Activated gamma-delta T cell treated with Interleukin-2 at 50 U/mL for 16 hours (primary cell): Measurements from ENCODE around the gene SIGLEC11.

Experiments
- DNase-seq: peaks from one replicate; pipeline ENCODE4 v3.0.0-alpha.2; 2020

Gene SIGLEC11

DNA sequence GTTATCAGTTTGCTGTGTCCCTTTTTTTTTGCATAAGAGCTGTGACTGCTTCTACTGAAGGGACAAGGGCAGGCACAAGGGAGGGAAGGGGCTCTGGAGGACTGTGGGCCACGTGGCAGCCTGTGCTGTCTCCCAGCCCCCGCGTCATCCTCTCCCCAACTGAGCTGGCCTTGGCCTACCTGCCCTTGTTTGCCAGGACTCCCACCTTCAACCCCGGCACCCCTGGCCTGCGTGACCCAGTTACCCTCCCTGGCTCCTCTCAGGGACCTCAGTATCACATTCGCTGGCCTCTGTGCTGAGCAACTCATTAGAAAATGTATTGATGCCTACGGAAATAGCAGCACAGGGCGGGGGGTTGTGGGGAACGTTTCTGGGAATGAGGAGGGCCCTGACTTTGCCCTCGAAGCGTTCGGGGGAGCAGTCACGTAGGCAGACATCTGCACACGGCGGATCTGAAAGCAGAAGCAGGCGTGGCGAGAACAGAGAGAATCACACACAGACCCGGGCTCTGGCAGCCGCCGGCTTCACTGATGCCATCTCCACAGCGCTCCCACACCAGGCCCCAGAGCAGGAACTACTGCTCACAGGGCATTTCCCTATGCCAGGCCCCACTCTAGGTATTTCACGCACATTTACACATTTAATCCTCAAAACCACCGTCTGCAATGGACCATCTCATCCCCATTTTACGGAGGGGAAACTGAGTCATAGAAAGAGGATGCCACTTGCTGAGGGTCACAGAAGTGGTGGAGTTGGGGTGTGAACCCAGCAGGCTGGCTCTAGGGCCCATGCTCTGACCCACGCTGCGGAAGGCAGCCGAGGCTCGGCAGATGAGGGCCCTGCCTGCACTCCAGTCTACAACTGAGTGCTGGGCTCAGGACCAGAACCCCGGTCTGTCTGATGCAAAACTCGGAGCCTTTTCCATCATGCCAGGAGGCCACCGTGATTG is 37.6 kb downstream of the SIGLEC11 start:
- DNase-seq: no peak

DNA sequence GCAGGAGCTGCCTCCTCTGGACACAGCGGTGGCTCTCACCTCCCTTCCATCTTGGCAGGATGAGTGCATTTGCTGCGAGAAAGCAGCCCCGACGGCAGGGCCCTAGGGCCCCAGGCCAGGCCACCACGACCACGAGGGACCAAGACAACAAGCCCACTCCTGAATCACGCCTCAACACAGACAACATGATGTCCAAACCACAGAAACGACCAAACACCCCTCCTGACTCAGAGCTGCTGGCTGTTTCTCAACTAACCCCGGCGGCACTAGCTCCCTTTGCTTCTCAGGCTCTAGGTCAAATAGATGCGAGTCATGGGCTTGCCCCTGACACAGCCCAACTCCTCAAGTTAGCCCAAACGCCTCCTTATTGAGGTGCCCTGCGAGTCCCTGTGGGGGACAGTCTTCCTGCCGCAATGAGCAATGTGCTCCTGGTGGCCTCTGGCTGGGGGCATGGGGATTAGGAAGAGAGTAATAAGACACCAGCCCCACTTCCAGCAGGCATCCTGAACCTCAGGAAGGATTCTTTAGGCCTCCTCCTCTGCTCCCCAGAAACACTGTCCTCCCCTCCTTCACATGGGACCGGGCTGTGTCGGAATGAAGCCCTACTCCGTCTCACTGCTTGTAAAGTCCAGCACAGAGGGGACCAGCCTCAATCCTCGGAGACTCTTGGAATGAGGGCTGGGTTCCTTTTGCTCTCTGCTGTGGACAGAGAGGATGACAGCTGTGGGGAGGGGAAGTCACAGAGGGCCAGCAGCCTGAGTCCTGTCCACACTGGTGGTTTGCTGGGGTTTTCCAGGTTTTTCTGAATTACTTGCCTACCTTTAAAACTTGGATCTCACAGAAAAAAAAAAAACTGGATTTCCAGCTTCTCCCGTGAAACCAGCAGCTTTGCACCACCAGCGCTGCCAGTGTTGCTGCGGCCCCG is 38.8 kb downstream of the SIGLEC11 start:
- DNase-seq: no peak

DNA sequence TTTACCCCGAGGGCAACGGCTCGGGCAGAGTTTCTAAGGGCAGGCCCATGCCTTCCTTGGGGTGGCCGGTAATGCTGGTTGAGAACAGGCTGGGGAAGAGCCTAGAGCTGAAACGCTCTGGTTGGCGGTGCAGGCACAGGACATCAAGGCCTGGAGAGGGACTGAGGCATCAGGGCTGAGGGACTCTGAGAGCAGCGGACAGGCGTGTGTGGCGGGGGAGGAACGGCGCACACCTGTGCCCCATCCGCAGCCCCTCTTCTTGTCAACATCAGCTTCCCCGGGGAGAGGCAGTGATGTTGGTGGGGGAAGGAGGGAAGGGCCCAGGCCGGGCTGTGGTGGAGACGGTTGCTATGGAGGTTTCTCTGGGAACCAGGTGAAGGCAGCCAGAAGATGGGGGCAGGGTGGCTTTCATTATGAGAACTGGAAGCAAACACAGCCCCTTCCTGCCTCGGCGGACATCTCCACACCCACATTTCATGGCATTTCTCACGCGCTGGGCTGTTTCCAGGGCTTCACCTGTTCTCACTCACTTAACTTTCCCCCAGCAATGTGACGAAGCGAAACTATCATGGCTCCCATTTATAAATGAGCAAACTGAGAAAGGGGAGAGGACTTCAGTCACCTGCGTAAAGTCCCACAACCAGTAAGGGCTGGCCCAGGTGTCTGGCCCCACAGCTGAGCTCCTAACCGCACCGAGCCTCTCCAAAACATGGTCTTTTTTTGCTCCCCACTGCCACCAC is 40.2 kb downstream of the SIGLEC11 start:
- no peak for DNase-seq

DNA sequence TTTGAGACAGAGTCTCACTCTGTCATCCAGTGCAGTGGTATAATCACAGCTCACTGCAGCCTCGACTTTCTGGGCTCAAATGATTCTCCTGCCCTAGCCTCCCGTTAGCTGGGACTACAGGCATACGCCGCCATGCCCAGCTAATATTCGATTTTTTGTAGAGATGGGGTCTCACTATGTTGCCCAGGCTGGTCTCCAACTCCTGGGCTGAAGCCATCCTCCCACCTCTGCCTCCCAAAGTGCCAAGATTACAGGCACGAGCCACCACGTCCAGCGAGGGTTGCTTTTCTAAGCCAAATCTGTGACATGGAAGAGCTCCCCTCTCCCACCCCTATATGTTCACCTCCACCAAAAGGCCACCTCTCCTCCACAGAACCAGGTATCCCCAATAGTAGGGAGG is 42.9 kb downstream of the SIGLEC11 start:
- DNase-seq: no peak

DNA sequence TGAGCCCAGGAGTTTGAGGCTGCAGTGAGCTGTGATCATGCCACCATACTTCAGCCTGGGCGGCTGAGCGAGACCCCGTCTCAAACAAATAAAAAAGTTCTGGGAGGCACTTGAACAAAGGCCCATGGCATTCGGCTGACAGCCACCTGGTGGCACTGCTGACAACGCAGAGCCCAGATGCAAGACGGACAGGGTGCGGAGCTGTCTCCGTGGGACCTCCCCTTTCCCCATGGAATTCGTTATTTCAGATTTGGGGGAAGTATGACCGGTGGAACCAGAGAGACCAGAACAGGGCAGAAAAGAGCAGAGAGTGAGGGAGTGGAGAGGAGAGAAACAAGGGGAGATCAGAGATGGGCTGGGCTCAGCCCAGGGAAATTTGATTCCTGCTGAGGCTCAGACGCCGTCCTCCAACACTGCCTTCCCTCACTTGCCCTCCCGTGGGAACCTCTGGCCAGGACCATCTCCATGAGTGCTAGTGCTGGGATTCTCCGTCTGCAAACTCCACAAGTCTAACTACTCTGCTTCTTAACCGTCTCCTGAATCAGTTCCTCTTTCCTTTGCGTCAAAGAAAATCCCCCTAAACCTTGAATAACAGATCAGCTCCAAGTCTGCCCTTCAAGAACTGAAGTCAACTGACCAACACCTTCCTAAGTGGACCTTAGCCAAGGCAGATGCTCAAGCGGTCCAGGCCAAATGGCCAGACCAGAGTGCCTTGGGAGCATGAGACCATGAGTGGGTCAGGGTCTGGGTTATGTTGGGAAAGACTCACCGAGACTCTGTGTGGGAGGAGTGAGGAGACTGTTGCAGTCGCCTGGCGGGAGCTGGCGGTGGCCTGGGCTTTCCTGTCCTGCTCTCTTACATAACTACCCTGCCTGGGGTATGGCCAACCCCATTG is 43.9 kb downstream of the SIGLEC11 start:
- DNase-seq: no peak

DNA sequence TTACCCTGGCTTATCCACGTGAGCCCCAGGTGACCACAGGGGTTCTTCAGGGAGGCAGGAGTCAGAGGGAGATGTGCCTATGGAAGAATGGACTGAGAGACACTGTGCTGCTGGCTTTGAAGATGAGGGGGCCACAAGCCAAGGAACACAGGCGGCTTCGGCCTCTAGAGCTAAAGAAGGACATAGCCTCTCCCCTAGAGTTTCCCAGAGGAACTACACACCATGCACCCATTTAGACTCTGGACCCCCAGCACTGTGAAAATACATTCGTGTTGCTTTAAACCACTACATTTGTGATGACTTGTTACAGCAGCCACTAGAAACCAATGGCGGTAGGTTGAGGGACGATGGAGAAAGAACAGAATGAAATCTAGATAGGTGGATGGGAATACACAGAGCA is 45.7 kb downstream of the SIGLEC11 start:
- DNase-seq: no peak

DNA sequence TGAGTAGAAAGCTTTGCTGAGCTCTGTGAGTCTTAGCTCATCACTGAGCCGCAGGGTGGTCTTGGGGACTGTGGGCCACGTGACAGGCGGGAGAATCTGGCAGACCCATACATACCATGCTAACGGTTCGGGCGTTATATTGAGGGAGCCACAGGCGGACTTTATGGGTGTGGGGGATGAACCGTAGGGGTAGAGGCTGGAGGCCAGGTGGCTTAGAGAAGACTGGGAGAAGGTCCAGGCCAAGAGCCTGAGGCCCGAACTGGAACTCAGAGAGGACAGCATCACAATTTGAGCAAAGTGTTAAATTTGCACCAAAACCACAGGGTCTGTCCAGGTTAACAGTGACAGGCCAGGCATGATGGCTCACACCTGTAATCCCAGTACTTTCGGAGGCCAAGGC is 47.3 kb downstream of the SIGLEC11 start:
- no peak for DNase-seq

DNA sequence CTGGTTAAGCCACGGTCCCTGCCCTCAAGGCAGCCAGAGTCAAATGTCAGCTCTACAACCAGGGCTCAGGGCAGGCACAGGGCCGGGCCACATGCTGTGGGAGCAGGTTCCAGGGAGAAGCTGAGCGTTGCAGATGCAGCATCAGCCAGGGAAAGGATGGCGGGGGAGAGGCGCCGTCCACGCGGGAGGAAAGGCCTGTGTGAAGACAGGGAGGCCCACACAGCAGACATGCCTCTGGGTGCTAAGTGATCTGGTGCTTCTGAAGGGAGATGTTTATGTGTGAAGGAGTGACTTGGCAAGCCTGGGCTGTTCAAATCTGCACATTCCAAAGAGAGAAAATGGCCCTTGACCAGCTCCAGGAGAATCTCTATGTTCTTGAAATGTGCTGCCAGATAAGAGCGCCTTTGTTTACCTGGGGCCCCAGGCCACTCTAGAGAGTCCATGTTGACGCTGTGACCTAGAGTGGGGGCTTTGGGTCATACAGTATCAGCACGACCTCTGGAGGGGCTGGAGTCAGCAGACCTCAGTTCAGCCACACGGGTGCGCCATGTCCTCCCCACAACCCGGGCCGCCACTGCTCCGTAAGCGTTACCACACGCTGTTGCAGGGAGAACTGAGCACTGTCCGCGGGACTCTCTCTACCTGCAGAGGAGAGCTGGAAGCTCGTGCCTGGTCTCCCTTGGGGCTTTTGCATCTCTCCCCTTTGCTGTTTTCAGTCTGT is 47.8 kb downstream of the SIGLEC11 start:
- DNase-seq: no peak

DNA sequence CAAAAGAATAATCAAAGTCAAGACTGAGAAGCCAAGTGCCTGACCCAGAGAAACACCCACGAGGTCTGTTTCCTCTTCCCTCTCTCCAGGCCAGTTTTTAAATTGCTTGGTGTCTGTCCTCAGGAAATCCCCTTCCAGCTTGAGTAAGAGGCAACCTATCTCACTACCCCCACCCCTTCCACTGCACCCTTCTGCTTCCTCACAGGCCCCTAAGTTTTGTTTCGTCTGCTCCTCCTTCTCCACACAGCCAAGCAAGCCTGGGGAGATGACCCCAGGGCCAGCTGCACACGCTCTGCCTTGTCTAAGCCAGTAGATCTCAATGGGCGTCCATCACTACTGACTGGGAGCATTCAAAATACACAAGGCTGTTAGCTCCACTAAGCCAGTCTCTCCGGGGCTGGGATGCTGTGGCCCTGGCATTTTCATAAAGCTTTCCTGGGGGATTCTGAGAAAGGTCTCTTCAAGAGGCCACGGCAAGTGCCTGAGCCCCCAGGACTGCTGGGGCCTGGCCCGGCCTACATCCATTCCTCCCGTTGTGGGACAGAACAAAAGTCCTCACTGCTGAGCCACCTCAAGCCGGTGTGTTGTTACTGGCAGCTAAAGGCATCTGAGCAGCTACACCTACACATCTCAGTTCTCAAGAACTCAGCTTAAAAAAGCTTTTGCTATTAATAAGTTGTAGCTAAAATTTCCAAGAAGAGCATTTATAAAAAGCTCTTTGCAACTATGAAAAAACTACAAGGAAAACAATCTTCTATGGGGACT is 49.4 kb downstream of the SIGLEC11 start:
- DNase-seq: no peak

- no peak for DNase-seq
Observed at GRCh38 chr19:49910179-49910578, 50.8 kb downstream of the SIGLEC11 start.

- no peak for DNase-seq
Observed at GRCh38 chr19:49908480-49909420, 52.2 kb downstream of the SIGLEC11 start.

DNA sequence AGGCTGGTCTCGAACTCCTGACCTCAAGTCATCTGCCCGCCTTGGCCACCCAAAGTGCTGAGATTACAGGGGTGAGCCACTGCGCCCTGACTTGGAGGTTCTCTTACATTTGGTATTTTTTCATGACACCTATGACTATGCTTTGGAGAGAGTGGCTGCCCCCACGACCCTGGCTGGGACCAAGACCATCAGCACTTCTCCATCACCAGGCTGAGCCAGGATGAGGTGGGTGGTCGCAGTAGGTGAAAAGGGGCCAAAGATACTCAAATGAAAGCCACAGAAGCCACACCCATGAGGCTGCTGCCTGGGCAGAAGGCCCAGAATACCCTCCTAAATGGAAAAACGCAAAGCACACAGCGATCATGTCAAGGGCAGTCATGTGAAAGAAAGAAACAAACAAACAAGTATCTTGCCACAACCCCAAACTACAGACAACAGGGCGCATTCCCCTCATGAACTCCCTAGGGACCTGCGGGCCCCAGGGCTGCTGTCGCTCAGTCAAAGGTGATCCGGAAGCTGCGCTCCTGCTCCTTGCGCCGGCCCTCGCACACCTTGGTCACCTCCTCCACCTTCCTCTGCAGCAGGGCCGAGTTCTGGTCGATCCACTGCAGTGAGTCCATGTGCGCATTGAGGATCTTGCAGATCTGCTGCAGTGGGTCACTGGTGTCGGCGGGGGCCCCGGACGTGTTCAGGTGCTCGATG is 53.1 kb downstream of the SIGLEC11 start:
- DNase-seq: no peak

DNA sequence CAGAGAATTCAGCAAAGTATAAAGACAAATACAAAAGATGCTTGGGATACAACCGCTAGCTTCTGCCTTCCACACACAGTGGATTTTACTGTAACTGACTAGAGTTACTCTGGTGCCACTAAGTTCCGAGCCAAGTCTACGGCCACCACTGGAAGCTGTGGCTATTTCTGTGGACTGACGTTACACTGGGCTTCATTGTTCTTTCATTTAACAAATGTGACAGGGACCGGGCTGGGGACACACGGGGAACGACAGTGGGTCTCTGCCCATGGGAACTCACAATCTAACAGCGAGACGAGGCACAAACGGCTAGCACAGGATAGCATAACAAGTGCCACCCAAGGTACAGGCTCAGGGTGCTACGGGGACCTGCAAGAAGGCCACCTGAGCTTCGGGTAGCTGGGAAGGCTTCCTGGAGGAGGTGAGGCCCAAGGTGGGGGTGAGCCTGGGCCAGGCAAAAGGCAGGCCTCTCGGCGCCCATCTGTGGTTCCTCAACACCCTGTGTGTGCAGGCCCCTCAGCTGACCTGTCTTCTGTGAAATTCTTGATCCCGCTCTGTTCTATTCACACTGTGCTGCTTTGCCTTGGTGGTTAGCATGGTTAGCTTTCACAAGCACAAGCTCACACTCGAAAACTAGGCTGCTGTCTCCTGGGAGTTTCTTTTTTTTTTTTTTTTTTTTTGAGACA is 54.0 kb downstream of the SIGLEC11 start:
- DNase-seq: no peak

DNA sequence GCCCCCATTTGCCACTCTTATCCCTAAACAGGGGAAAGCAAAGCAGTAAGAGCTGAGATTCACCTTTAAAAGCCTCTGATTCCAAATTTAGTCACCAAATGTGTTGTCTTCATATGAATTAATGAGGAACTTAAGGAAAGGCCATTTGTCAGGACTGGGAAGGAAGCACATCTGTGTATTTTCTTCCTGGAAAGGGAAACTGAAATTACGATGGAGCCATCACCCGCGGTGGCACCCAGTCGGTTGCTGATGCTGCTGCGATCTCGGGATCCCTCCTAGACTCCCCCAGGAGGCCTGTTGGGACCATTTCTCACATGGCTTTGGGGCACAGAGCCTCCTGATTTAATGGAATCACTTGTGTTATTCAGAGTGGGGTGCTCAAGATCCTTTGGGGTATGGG is 56.8 kb downstream of the SIGLEC11 start:
- DNase-seq: no peak
